BLaER1 treated with 17β-estradiol and CSF1 and Interleukin-3, amounts not matched to agents 10 nM and 100 nM (cell line): ENCODE data around the gene FYN.

Experiments used
- H3K27ac ChIP-seq, 11 experiments: shearing (Covaris generic); formaldehyde crosslinking; 2 replicates each; pipeline ENCODE4 v1.8.1; 2022
- H3K27me3 ChIP-seq, 11 experiments: shearing (Covaris generic); formaldehyde crosslinking; 2 replicates each; pipeline ENCODE4 v1.8.1; 2022
- H3K36me3 ChIP-seq, 11 experiments: shearing (Covaris generic); formaldehyde crosslinking; 2 replicates each; pipeline ENCODE4 v1.8.1; 2022
- H3K4me1 ChIP-seq, 10 experiments: shearing (Covaris generic); formaldehyde crosslinking; 2 replicates each; pipeline ENCODE4 v1.8.1; 2022
- H3K4me2 ChIP-seq, 11 experiments: shearing (Covaris generic); formaldehyde crosslinking; 2 replicates each; pipeline ENCODE4 v1.8.1; 2022
- H3K4me3 ChIP-seq, 10 experiments: shearing (Covaris generic); formaldehyde crosslinking; 2 replicates each; pipeline ENCODE4 v1.8.1; 2022
- H3K9ac ChIP-seq, 11 experiments: shearing (Covaris generic); formaldehyde crosslinking; 2 replicates each; pipeline ENCODE4 v1.8.1; 2022
- H3K9me3 ChIP-seq, 11 experiments: shearing (Covaris generic); formaldehyde crosslinking; replicated peaks in 1 of 11; 2 replicates each; pipeline ENCODE4 v1.8.1; 2022
- H4K20me1 ChIP-seq, 11 experiments: shearing (Covaris generic); formaldehyde crosslinking; 2 replicates each; pipeline ENCODE4 v1.8.1; 2022
- Cebpa-rat ChIP-seq, 11 experiments: shearing (Covaris generic); IDR thresholded peaks; 2 replicates each; pipeline ENCODE4 v1.8.1; 2022

Gene FYN

DNA sequence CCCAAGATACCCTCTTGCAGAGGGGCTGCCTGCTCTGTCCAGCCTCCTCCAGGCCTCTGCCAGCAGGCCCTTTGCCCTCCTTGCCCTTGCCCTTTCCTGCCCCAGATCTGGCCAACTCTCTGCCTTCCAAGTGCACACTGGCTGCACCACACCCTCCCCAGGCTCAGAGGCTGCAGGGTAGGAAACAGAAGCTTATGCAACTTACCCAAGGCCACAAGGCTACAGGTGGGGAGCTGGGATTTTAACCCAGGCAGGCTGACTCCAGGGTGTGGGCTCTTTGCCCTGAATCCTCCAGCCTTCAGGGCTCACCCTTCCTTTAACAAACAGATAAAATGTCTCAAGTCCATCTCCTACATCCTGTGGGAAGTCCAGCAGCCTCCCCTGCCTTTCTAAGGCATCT lies 253.1 kb downstream of the FYN start:
- Histone ChIP-seq H3K36me3 (no peaks in the 10 kb centered on the region), H3K9me3 (no peaks in the 10 kb centered on the region), H3K9ac (no peak overlapping the region), H4K20me1 (no peaks in the 10 kb centered on the region), H3K4me3 (no peak overlapping the region; a peak in 1 of 20 replicates), H3K27ac (peak overlapping the region in 3 of 11 experiments; percentile 12 to 30 (median 24); a peak in 4 of 22 replicates), H3K4me2 (peak overlapping the region in 9 of 11 experiments; percentile 53 to 79 (median 64); a peak in 18 of 22 replicates), H3K4me1 (peaks cover 21 to 60% (median 54%) of the 10 kb centered on the region in 10 experiments), H3K27me3 (no peaks in the 10 kb centered on the region)
- no peak for TF ChIP-seq Cebpa-rat (IDR thresholded peaks at IDR 0.05)

GRCh38 chr6:111618407-111618806 lies 254.8 kb downstream of the FYN start:
- Histone ChIP-seq H3K27me3 (no peaks in the 10 kb centered on the region), H3K4me1 (peaks cover 16 to 65% (median 51%) of the 10 kb centered on the region in 10 experiments; a peak in 19 of 20 replicates)
- TF ChIP-seq Cebpa-rat (IDR thresholded peaks at IDR 0.05): no peak

GRCh38 chr6:111617149-111617548 lies 256.1 kb downstream of the FYN start:
- no peak overlapping the region for H3K4me3 ChIP-seq
- H3K9ac ChIP-seq: no peak overlapping the region
- H3K36me3 ChIP-seq: no peaks in the 10 kb centered on the region
- H3K4me2 ChIP-seq: peak overlapping the region in 3 of 11 experiments; percentile 53 to 59 (median 54); a peak in 2 of 22 replicates
- H4K20me1 ChIP-seq: no peaks in the 10 kb centered on the region
- H3K27ac ChIP-seq: no peak overlapping the region
- no peak for TF ChIP-seq Cebpa-rat (IDR thresholded peaks at IDR 0.05)
- H3K27me3 ChIP-seq: no peaks in the 10 kb centered on the region
- H3K4me1 ChIP-seq: peaks cover 16 to 65% (median 51%) of the 10 kb centered on the region in 10 experiments; a peak in 19 of 20 replicates
- peaks cover 4 to 9% (median 7%) of the 10 kb centered on the region in 11 experiments; a peak in 19 of 22 replicates for H3K9me3 ChIP-seq

More at GRCh38 chr6:111618407-111618806, 254.8 kb downstream of the FYN start:
- H3K9ac ChIP-seq: no peak overlapping the region
- peak overlapping the region in 9 of 11 experiments; percentile 53 to 79 (median 64); a peak in 17 of 22 replicates for H3K4me2 ChIP-seq
- H3K36me3 ChIP-seq: no peaks in the 10 kb centered on the region
- H3K27ac ChIP-seq: peak overlapping the region in 3 of 11 experiments; percentile 25 to 30 (median 29); a peak in 5 of 22 replicates
- no peaks in the 10 kb centered on the region for H4K20me1 ChIP-seq
- no peak overlapping the region for H3K4me3 ChIP-seq
- H3K9me3 ChIP-seq: no peaks in the 10 kb centered on the region

DNA sequence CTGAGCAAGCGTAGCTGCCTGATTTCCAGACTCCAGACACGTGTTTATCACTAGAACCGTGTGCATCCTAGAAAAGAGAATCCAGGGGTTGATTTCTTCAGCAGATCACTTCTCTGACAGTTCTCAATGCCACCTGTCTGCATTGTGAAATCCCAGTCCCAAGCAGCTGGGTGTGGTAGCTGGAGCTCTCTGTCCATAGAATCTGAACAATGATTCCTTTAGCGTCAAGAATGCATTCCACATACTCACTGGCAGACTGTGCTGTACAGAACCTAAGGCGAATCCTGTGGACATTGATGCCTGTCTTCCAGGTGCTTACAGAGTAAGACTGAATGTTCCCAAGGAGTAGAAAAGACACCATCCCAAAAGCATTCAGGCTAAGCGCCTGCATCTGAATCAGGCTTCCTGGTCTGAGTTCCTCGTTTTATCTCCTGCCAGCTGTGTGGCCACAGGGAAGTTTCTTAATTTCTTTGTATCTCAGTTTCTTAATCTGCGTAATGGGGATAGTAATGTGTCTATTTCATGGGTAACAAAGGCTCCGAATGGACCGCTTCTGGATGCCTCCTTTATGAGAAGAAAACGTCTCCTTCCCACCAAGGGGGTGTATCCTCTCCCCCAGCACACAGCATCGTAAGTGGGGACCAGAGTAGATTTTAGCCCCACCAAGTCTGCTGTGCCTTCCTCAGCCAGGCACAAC lies 257.2 kb downstream of the FYN start:
- TF ChIP-seq Cebpa-rat (IDR thresholded peaks at IDR 0.05): no peak
- Histone ChIP-seq H4K20me1 (no peaks in the 10 kb centered on the region), H3K9ac (0 out of 22 replicates have a peak overlapping the region, but pooled peaks of 1 of the 11 experiments have one; percentile 9), H3K36me3 (no peaks in the 10 kb centered on the region), H3K4me2 (peak overlapping the region in 10 of 11 experiments; percentile 13 to 52 (median 41); a peak in 17 of 22 replicates), H3K27me3 (no peaks in the 10 kb centered on the region), H3K4me3 (no peak overlapping the region), H3K9me3 (peaks cover 14 to 20% (median 18%) of the 10 kb centered on the region in 11 experiments), H3K27ac (0 out of 22 replicates have a peak overlapping the region, but pooled peaks of 1 of the 11 experiments have one; percentile 27), H3K4me1 (peaks cover 16 to 63% (median 51%) of the 10 kb centered on the region in 10 experiments; a peak in 19 of 20 replicates)

DNA sequence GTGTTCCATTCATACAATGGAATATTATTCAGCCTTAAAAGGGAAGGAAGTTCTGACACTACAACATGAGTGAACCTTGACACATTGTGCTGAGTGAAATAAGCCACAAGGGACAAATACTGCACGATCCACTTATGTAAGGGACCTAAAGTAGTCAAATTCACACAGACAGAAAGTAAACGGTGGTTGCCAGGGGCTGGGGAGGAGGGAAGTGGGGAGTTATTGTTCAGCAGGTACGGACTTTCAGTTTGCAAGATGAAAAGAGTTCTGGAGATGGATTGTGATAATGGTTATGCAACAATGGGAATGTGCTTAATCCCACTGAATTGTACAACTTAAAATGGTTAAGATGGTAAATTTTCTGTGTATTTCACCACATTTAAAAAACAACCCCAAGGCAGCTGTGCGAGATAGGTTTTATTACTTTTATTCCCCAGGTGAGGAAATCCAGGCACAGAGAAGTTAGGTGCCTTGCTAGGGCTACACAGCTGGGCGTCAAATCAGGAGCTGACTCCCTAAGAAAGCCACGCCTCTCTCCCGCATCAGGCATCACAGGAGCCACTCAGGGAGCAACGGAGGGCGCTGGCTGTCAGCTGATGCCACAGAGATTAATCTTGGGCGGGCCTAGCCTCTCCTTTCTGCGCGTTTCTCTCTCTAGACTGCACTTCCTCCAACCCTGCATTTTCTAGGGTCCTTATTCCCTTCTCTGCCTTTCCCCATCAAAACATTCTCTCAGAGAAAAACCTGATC lies 258.2 kb downstream of the FYN start:
- Histone ChIP-seq H3K9ac (no peak overlapping the region; a peak in 1 of 22 replicates), H3K4me1 (peaks cover 11 to 63% (median 45%) of the 10 kb centered on the region in 10 experiments; a peak in 19 of 20 replicates), H3K27ac (0 out of 22 replicates have a peak overlapping the region, but pooled peaks of 2 of the 11 experiments have one; percentile 27 to 43), H3K36me3 (no peaks in the 10 kb centered on the region), H3K9me3 (peaks cover 14 to 25% (median 20%) of the 10 kb centered on the region in 11 experiments), H4K20me1 (no peaks in the 10 kb centered on the region), H3K27me3 (no peaks in the 10 kb centered on the region), H3K4me2 (peak overlapping the region; percentile 3 to 52 (median 39); a peak in 18 of 22 replicates), H3K4me3 (no peak overlapping the region)
- no peak for TF ChIP-seq Cebpa-rat (IDR thresholded peaks at IDR 0.05)

- no peaks in the 10 kb centered on the region for H4K20me1 ChIP-seq
- H3K27me3 ChIP-seq: no peaks in the 10 kb centered on the region
- no peak overlapping the region for H3K9ac ChIP-seq
- H3K4me1 ChIP-seq: peaks cover 27 to 60% (median 50%) of the 10 kb centered on the region in 10 experiments
- TF ChIP-seq Cebpa-rat (IDR thresholded peaks at IDR 0.05): no peak
- H3K4me3 ChIP-seq: no peak overlapping the region
- peaks cover 14 to 25% (median 20%) of the 10 kb centered on the region in 11 experiments for H3K9me3 ChIP-seq
- no peak overlapping the region for H3K27ac ChIP-seq
- H3K36me3 ChIP-seq: no peaks in the 10 kb centered on the region
- no peak overlapping the region for H3K4me2 ChIP-seq
These were observed 260.9 kb downstream of the FYN start for GRCh38 chr6:111612379-111612778.

- H3K4me2 ChIP-seq: peak overlapping the region in 6 of 11 experiments; percentile 4 to 98 (median 59); a peak in 8 of 22 replicates
- H3K4me3 ChIP-seq: no peak overlapping the region
- H3K9ac ChIP-seq: no peak overlapping the region
- no peaks in the 10 kb centered on the region for H3K27me3 ChIP-seq
- H3K9me3 ChIP-seq: peaks cover 14 to 25% (median 20%) of the 10 kb centered on the region in 11 experiments
- no peaks in the 10 kb centered on the region for H3K36me3 ChIP-seq
- TF ChIP-seq Cebpa-rat (IDR thresholded peaks at IDR 0.05): no peak
- peak overlapping the region in 3 of 11 experiments; percentile 0 to 13 (median 7); a peak in 2 of 22 replicates for H3K27ac ChIP-seq
- H3K4me1 ChIP-seq: peaks cover 36 to 59% (median 50%) of the 10 kb centered on the region in 10 experiments
- H4K20me1 ChIP-seq: no peaks in the 10 kb centered on the region
These were observed 262.6 kb downstream of the FYN start for GRCh38 chr6:111610548-111611172.
